Ishikawa (cell line): ENCODE results near the gene CNTNAP2.

Source experiments
- CEBPB ChIP-seq: IDR thresholded peaks from 2 replicates; pipeline ENCODE4 v1.6.1; 2012
- CREB1 ChIP-seq: IDR thresholded peaks from 2 replicates; pipeline ENCODE4 v1.6.1; 2012; ENCODE audit warnings: low read depth
- EGR1 ChIP-seq: IDR thresholded peaks from 2 replicates; pipeline ENCODE4 v1.6.1; 2012
- EP300 ChIP-seq: IDR thresholded peaks from 2 replicates; pipeline ENCODE4 v1.6.1; 2012; ENCODE audit warnings: borderline replicate concordance
- FOXM1 ChIP-seq: IDR thresholded peaks from 2 replicates; pipeline ENCODE4 v1.6.1; 2012; ENCODE audit warnings: low read depth, borderline replicate concordance
- MAX ChIP-seq: IDR thresholded peaks from 2 replicates; pipeline ENCODE4 v1.6.1; 2012
- NFIC ChIP-seq: IDR thresholded peaks from 2 replicates; pipeline ENCODE4 v1.6.1; 2012
- RAD21 ChIP-seq: IDR thresholded peaks from 2 replicates; pipeline ENCODE4 v1.6.1; 2012; ENCODE audit warnings: low read depth
- REST ChIP-seq: IDR thresholded peaks from 2 replicates; pipeline ENCODE4 v1.6.1; 2012; ENCODE audit warnings: low read depth, mild to moderate bottlenecking
- TAF1 ChIP-seq: IDR thresholded peaks from 2 replicates; pipeline ENCODE4 v1.6.1; 2012; ENCODE audit warnings: low read depth, mild to moderate bottlenecking
- TCF12 ChIP-seq: IDR thresholded peaks from 2 replicates; pipeline ENCODE4 v1.6.1; 2012; ENCODE audit warnings: low read depth
- TEAD4 ChIP-seq: IDR thresholded peaks from 2 replicates; pipeline ENCODE4 v1.6.1; 2012
- USF1 ChIP-seq: IDR thresholded peaks from 2 replicates; pipeline ENCODE4 v1.6.1; 2012
- YY1 ChIP-seq: IDR thresholded peaks from 2 replicates; pipeline ENCODE4 v1.6.1; 2012; ENCODE audit warnings: low read depth
- ZBTB7A ChIP-seq: IDR thresholded peaks from 2 replicates; pipeline ENCODE4 v1.6.1; 2012; ENCODE audit warnings: low read depth

CNTNAP2 gene

GRCh38 chr7:147909431-147910148, 1793.0 kb downstream of the CNTNAP2 start:
- TF ChIP-seq TCF12 (no peak), TAF1 (no peak), MAX (no peak), USF1 (no peak), EGR1 (no peak), ZBTB7A (no peak), NFIC (no peak), FOXM1 (no peak), YY1 (no peak)

GRCh38 chr7:147911201-147911601, 1794.6 kb downstream of the CNTNAP2 start:
- TF ChIP-seq CREB1: no peak
- no peak for TF ChIP-seq TCF12

GRCh38 chr7:147912291-147912690, 1795.7 kb downstream of the CNTNAP2 start:
- TF ChIP-seq FOXM1 (no peak), MAX (no peak), TEAD4 (no peak), ZBTB7A (no peak), EGR1 (no peak), REST (no peak), USF1 (no peak), YY1 (no peak), EP300 (no peak), RAD21 (no peak), TAF1 (no peak), CREB1 (no peak), CEBPB (no peak), NFIC (no peak), TCF12 (no peak)

GRCh38 chr7:147912946-147913638, 1796.5 kb downstream of the CNTNAP2 start:
- TF ChIP-seq MAX (no peak), RAD21 (no peak), NFIC (no peak), TAF1 (no peak), FOXM1 (no peak), EP300 (no peak), REST (no peak), YY1 (no peak), TCF12 (no peak), EGR1 (no peak), CEBPB (no peak), CREB1 (no peak), USF1 (no peak)

- TF ChIP-seq REST (no peak), EP300 (no peak), FOXM1 (no peak), TAF1 (no peak), CREB1 (no peak), CEBPB (no peak)
These were observed 1799.2 kb downstream of the CNTNAP2 start for GRCh38 chr7:147915781-147916180.
